Upper lobe of left lung (tissue), 6 donors: Measurements from ENCODE around the gene BDKRB1. TPM values are rescaled to one million over a fixed set of nuclear protein-coding genes. Genes with fewer than 3 reads are reported as not detected.

Source experiments
- ATAC-seq, 2 donors: fragments of 200-7000 bp; cut with Tn5 transposase; one replicate each; pipeline ENCODE4 v1.9.1; 2022; ENCODE audit warnings: mild to moderate bottlenecking in 2 of 2, moderate library complexity in 2 of 2; ENCODE audit not compliant: low FRiP score in 2 of 2
- DNase-seq, 2 donors: peaks; one replicate each; pipeline ENCODE4 v3.0.0-alpha.2; 2019 to 2020
- H3K27ac ChIP-seq, 4 donors: fragments of 200-600 bp; sonication (generic); one replicate each; pipeline ENCODE4 v1.5.1; 2016 to 2019
- H3K27me3 ChIP-seq, 4 donors: fragments of 200-600 bp; sonication (generic); one replicate each; pipeline ENCODE4 v1.5.1; 2017 to 2019
- H3K36me3 ChIP-seq, 4 donors: fragments of 200-600 bp; sonication (generic); one replicate each; pipeline ENCODE4 v1.5.1; 2016 to 2019
- H3K4me1 ChIP-seq, 4 donors: fragments of 200-600 bp; sonication (generic); one replicate each; pipeline ENCODE4 v1.5.1; 2018 to 2019
- H3K4me3 ChIP-seq, 4 donors: fragments of 200-600 bp; sonication (generic); one replicate each; pipeline ENCODE4 v1.5.1; 2017 to 2019; ENCODE audit warnings: mild to moderate bottlenecking in 2 of 4, moderate library complexity in 1 of 4
- H3K9me3 ChIP-seq, 4 donors: fragments of 200-600 bp; sonication (generic); one replicate each; pipeline ENCODE4 v1.5.1; 2018 to 2019
- EP300 ChIP-seq, 4 donors: sonication (generic); formaldehyde crosslinking; IDR thresholded peaks; one replicate each; pipeline ENCODE4 v1.5.1; 2017; ENCODE audit warnings: antibody characterized with exemption in 4 of 4, control low read depth in 2 of 4
- POLR2A ChIP-seq, 4 donors: fragments of 450-650 bp; IDR thresholded peaks; one replicate each; pipeline ENCODE4 v1.5.1; 2016 to 2017; ENCODE audit warnings: antibody characterized with exemption in 4 of 4, mild to moderate bottlenecking in 2 of 4
- POLR2AphosphoS5 ChIP-seq, 2 donors: sonication (generic); formaldehyde crosslinking; IDR thresholded peaks; one replicate each; pipeline ENCODE4 v1.5.1; 2017; ENCODE audit warnings: antibody characterized with exemption in 2 of 2
- WGBS, 2 donors: methylation state at CpG; one replicate each; pipeline ENCODE4 v1.1.5; 2017 to 2018; 5-methylcytosine and 5-hydroxymethylcytosine counted together
- total RNA-seq, 6 donors: library from RNA; depleted of rRNA in 4 of 6; stranded (reverse); fragments of >200 nt in 4 of 6; gene quantifications; one replicate each; pipeline versions ENCODE4 v1.1.0 to v1.2.1, GENCODE V29; 2016 to 2021
- TF ChIP-seq, protein P1 (sequence below), 6 experiments: fragments of 450-650 bp in 4 of 6; fragments of 200-600 bp in 2 of 6; sonication (generic) in 2 of 6; IDR thresholded peaks; one replicate each; pipeline ENCODE4 v1.5.1; 2016 to 2019; ENCODE audit warnings: antibody characterized with exemption in 6 of 6
- donor health status: DM: no; HTN: no; CAD: no; lungs with moderate emphysema.
- donor health status: DM: no; HTN: yes; CAD: no; lungs with severe emphysema.

The BDKRB1 gene
- total RNA-seq, 6 donors from 2014 or later = 0.24 to 0.46 (median 0.31) TPM; not detected in 3

DNA sequence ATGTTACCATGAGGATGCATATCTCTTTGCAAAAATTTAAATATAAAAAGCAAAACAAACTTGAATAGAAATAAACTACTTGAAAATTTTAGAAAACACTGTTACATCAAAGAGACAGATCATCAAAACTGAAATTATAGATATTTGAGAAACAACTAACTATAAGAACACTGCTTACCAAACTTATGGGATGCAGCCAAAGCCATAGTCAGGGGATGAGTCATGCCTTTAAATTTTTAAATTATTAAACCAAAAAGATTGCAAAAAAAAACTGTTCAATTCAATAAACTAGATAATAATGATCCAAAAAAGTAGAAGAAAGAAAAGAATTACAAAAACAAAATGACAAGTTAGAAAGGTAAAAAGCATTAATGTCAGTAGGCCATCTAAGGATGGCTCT lies 43.9 kb upstream of the BDKRB1 start:
- no peaks in the 10 kb centered on the region for H3K27me3 ChIP-seq
- no peaks in the 10 kb centered on the region for H3K4me1 ChIP-seq
- TF ChIP-seq EP300 (IDR thresholded peaks at IDR 0.05) (no peak), POLR2A (IDR thresholded peaks at IDR 0.05) (no peak), POLR2AphosphoS5 (IDR thresholded peaks at IDR 0.05) (no peak)
- TF ChIP-seq, protein P1, sequence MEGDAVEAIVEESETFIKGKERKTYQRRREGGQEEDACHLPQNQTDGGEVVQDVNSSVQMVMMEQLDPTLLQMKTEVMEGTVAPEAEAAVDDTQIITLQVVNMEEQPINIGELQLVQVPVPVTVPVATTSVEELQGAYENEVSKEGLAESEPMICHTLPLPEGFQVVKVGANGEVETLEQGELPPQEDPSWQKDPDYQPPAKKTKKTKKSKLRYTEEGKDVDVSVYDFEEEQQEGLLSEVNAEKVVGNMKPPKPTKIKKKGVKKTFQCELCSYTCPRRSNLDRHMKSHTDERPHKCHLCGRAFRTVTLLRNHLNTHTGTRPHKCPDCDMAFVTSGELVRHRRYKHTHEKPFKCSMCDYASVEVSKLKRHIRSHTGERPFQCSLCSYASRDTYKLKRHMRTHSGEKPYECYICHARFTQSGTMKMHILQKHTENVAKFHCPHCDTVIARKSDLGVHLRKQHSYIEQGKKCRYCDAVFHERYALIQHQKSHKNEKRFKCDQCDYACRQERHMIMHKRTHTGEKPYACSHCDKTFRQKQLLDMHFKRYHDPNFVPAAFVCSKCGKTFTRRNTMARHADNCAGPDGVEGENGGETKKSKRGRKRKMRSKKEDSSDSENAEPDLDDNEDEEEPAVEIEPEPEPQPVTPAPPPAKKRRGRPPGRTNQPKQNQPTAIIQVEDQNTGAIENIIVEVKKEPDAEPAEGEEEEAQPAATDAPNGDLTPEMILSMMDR (IDR thresholded peaks at IDR 0.05) = no peak
- no peak for DNase-seq
- H3K9me3 ChIP-seq = peaks cover 0 to 8% (median 3%) of the 10 kb centered on the region in 4 donors
- no peak overlapping the region for H3K4me3 ChIP-seq
- no peaks in the 10 kb centered on the region for H3K36me3 ChIP-seq
- no peak for ATAC-seq
- H3K27ac ChIP-seq = no peak overlapping the region

DNA sequence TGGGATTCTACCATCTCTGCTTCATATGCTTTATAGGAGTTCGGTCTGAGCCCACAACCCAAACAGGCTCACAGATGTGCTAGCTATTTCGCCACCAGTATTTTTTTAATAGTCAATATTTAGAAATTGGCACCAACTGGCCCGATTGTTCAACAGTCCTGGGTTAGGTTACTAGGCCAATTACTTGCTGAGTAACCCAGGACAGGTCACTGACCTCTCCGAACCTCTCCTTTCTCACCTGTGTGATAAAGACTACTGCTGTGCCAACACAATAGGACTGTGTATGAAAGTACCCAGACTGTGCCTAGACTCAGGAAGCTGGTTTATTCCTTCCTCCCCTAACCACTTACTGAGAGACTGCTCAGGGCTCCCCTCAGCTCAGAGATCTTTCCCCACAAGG lies 43.1 kb upstream of the BDKRB1 start:
- H3K27me3 ChIP-seq = no peaks in the 10 kb centered on the region
- H3K9me3 ChIP-seq = peaks cover 0 to 8% (median 3%) of the 10 kb centered on the region in 4 donors
- H3K4me3 ChIP-seq = no peak overlapping the region
- 94 to 95% methylated on average over 4 of the region's 4 CpGs for WGBS, 2 donors
- DNase-seq (no peak), ATAC-seq (no peak)
- no peak overlapping the region for H3K27ac ChIP-seq
- no peaks in the 10 kb centered on the region for H3K4me1 ChIP-seq
- TF ChIP-seq EP300 (IDR thresholded peaks at IDR 0.05) = no peak
- TF ChIP-seq POLR2AphosphoS5 (IDR thresholded peaks at IDR 0.05) = no peak
- TF ChIP-seq POLR2A (IDR thresholded peaks at IDR 0.05) = no peak
- TF ChIP-seq, protein P1 (IDR thresholded peaks at IDR 0.05) = no peak
- no peaks in the 10 kb centered on the region for H3K36me3 ChIP-seq

DNA sequence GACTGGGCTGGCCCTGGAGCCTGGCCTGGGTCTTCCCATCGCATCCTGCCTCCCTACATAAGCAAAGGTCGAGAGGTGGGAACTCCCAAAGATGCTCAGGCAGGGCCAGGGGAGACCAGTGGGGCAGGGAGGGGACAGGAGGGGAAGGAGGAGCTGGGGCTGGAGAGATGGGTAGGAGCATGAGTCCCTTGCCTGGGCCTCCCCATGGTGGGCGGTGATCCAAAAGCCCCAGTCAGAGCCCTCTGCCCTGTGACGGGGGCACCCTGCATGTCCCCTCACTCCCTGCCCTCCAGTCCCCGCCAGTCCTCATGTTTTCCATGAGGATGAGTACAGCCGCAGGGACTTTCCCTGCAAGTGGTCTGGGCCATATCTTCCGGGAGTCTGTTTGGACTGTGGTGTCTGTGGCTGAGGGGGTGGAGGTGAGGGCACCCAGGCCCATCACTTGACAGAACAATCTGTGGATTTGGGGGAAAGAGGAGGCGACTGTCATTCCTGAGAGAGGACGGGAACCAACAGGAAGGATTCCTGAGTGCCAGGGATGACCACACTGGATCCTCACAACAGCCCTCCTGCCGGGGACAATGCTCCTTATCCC lies 42.0 kb upstream of the BDKRB1 start:
- 83 to 87% methylated on average over 6 to 10 of the region's 10 CpGs for WGBS, 2 donors
- DNase-seq (no peak), ATAC-seq (no peak)
- Histone ChIP-seq H3K4me1 (no peaks in the 10 kb centered on the region), H3K27ac (no peak overlapping the region), H3K36me3 (no peaks in the 10 kb centered on the region), H3K4me3 (no peak overlapping the region), H3K27me3 (no peaks in the 10 kb centered on the region), H3K9me3 (peaks cover 0 to 8% (median 3%) of the 10 kb centered on the region in 4 donors)
- TF ChIP-seq, protein P1 (IDR thresholded peaks at IDR 0.05) = no peak
- TF ChIP-seq POLR2A (IDR thresholded peaks at IDR 0.05) (no peak), EP300 (IDR thresholded peaks at IDR 0.05) (no peak), POLR2AphosphoS5 (IDR thresholded peaks at IDR 0.05) (no peak)

DNA sequence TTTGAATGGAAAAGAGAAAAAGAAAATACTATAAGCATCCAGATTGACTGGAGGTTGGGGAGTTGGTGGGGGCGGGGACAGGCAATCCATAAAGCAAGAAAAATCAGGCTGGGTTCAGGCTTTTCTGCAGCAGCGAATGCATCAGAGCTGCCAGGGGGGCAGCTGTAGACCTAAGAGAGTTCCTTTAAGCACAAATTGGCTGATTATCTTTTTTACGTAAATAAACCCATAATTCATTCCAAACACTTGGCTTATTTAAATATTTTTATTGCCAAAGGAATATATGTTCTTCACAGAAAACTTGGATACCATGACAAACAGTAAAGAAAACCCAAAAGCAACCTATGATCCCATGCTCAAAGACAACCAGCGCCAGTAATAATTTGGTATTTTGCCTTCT lies 41.2 kb upstream of the BDKRB1 start:
- DNase-seq = no peak
- 93 to 96% methylated on average over 4 of the region's 4 CpGs for WGBS, 2 donors
- no peak for ATAC-seq
- H3K27me3 ChIP-seq = no peaks in the 10 kb centered on the region
- H3K4me3 ChIP-seq = no peak overlapping the region
- no peaks in the 10 kb centered on the region for H3K36me3 ChIP-seq
- no peak for TF ChIP-seq POLR2A (IDR thresholded peaks at IDR 0.05)
- TF ChIP-seq, protein P1 (IDR thresholded peaks at IDR 0.05) = no peak
- no peak for TF ChIP-seq POLR2AphosphoS5 (IDR thresholded peaks at IDR 0.05)
- TF ChIP-seq EP300 (IDR thresholded peaks at IDR 0.05) = no peak
- H3K9me3 ChIP-seq = peaks cover 0 to 8% (median 3%) of the 10 kb centered on the region in 4 donors
- H3K4me1 ChIP-seq = no peaks in the 10 kb centered on the region
- H3K27ac ChIP-seq = no peak overlapping the region
